GM12892 (cell line): ENCODE data around the gene TAGLN2.

Experiments
- DNase-seq: peaks from one replicate; pipeline ENCODE4 v3.0.0; 2011; ENCODE audit not compliant: insufficient read length
- FAIRE-seq: peaks from 2 replicates; lab custom pipeline; 2011; peaks lifted over from hg19 to GRCh38; lab: Jason Lieb, UNC
- POLR2A ChIP-seq: IDR thresholded peaks from 2 replicates; pipeline ENCODE4 v1.6.1; 2011; ENCODE audit warnings: low read depth, low read length, control low read depth
- POLR2AphosphoS5 ChIP-seq: IDR thresholded peaks from 2 replicates; pipeline ENCODE4 v1.6.1; 2011; ENCODE audit warnings: low read depth, low read length, control low read depth
- TAF1 ChIP-seq: IDR thresholded peaks from 2 replicates; pipeline ENCODE4 v1.6.1; 2011; ENCODE audit warnings: low read depth, mild to moderate bottlenecking, control low read depth, low read length, borderline replicate concordance

The TAGLN2 gene

GRCh38 chr1:159959451-159959850 is 34.1 kb upstream of the TAGLN2 start:
- FAIRE-seq (no peak), DNase-seq (no peak)

GRCh38 chr1:159958719-159959380 is 33.5 kb upstream of the TAGLN2 start:
- no peak for DNase-seq
- peak; percentile 64 for FAIRE-seq
- no peak for TF ChIP-seq TAF1
- TF ChIP-seq POLR2AphosphoS5: no peak
- no peak for TF ChIP-seq POLR2A

More at GRCh38 chr1:159959451-159959850, 34.1 kb upstream of the TAGLN2 start:
- TF ChIP-seq POLR2A: no peak
- TF ChIP-seq POLR2AphosphoS5: no peak
- no peak for TF ChIP-seq TAF1

- TF ChIP-seq POLR2AphosphoS5 (no peak), POLR2A (no peak), TAF1 (no peak)
- DNase-seq (no peak), FAIRE-seq (peak; percentile 27)
These were observed 32.5 kb upstream of the TAGLN2 start for GRCh38 chr1:159957824-159958268.

GRCh38 chr1:159955456-159955855 is 30.1 kb upstream of the TAGLN2 start:
- DNase-seq (no peak), FAIRE-seq (no peak)
- no peak for TF ChIP-seq POLR2AphosphoS5
- TF ChIP-seq TAF1: no peak
- TF ChIP-seq POLR2A: no peak

GRCh38 chr1:159953536-159954515 is 28.5 kb upstream of the TAGLN2 start, which contains the start of gene SLAMF9:
TSS of gene SLAMF9 (minus strand) at chr1:159954237. CDS start at chr1:159954137, 100 bp downstream.
- TF ChIP-seq POLR2A (no peak), POLR2AphosphoS5 (no peak), TAF1 (no peak)
- DNase-seq: no peak

GRCh38 chr1:159952932-159953331 is 27.6 kb upstream of the TAGLN2 start:
- no peak for DNase-seq
- TF ChIP-seq POLR2A (no peak), POLR2AphosphoS5 (no peak), TAF1 (no peak)
- no peak for FAIRE-seq

More at GRCh38 chr1:159953536-159954515, 28.5 kb upstream of the TAGLN2 start, which contains the start of gene SLAMF9:
- FAIRE-seq: peak; percentile 50

- DNase-seq (no peak), FAIRE-seq (no peak)
- TF ChIP-seq TAF1: no peak
These were observed 26.2 kb upstream of the TAGLN2 start for GRCh38 chr1:159951551-159951950.

GRCh38 chr1:159951016-159951415 is 25.7 kb upstream of the TAGLN2 start:
- TF ChIP-seq POLR2AphosphoS5 (no peak), TAF1 (no peak), POLR2A (no peak)
- no peak for DNase-seq
- FAIRE-seq: no peak

- FAIRE-seq (no peak), DNase-seq (no peak)
- TF ChIP-seq TAF1 (no peak), POLR2A (no peak), POLR2AphosphoS5 (no peak)
These were observed 24.7 kb upstream of the TAGLN2 start for GRCh38 chr1:159949981-159950381.

- FAIRE-seq (no peak), DNase-seq (no peak)
- TF ChIP-seq TAF1 (no peak), POLR2A (no peak), POLR2AphosphoS5 (no peak)
These were observed 23.8 kb upstream of the TAGLN2 start for GRCh38 chr1:159949123-159949522.

GRCh38 chr1:159947942-159948341 is 22.6 kb upstream of the TAGLN2 start:
- no peak for FAIRE-seq
- TF ChIP-seq TAF1: no peak
- TF ChIP-seq POLR2AphosphoS5: no peak
- no peak for TF ChIP-seq POLR2A
- DNase-seq: no peak
